Medulla oblongata (tissue), 1 donor: ENCODE measurements around the gene GATAD2B.

Experiments used
- DNase-seq: peaks from one replicate; pipeline ENCODE4 v3.0.0-alpha.2; 2015; ENCODE audit errors: extremely low spot score

The GATAD2B gene

DNA sequence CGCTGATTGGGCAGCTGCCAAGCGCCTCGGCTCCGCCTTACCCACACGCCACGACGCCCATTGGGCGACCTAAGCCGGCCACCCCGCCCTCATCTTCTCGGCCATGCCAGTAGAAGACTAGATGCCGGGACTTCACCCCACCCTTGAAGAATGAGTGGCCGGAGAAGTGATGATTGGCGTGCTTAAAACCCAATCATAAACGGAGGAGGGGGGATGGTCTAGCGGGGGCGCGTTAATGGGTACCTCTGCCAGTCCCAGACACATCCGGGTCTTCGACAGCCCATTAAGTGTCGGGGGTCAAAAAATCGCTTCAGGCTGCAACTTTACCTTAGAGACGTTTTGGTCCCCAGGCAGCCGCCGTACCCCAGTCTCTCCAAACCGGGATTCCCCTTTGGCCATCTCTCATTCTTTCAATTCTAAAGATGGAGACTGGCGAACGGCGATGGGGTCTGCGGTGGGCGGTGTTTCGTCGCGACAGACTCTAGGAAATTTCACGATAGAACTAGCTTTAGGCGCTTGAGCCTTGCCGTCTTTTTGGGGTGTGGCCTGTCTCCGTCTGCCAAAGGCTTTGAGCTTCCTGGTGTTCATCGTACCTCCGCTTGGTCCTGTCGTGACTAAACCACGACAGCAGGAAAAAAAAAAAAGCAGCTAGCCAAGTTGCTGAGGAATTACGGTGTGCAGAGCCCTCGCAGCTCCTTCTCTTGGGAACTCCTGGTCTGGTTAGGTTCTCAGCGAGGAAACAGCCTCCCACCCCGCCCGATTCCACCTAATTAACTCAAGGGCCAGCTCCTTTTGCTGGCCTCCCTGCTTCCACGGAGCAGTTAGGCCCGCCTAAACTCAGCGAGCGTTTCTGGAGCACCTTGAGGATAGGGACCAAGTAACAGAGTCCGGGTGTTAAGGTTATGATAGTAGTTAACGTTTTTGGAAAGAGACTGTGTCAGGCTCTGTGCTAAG lies at the start of gene GATAD2B:
GATAD2B (minus strand) TSS at position 1 of the 954 bp plus-strand sequence. CDS start 94,625 bp downstream, outside the sequence.
- peak; percentile 100 for DNase-seq

DNA sequence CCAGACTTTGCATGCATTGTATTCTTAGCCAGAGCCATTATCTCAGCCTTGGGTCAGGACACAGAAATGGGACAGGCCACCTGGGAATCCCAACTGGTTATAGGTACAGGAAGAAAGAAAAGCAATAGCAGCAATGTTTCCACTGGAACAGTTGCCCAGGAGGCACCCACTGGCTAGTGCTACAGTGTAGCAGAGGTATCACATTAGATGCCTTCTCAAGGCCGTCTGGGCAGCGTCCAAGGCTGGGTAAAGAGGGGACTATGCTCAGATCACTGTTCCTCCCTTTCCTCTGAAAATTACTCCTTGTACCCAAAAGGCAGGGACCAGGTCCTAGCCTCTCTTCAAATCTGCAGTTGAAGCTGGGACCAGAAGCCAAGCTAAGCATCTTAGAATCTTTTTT lies 47.6 kb upstream of the GATAD2B start:
- no peak for DNase-seq

DNA sequence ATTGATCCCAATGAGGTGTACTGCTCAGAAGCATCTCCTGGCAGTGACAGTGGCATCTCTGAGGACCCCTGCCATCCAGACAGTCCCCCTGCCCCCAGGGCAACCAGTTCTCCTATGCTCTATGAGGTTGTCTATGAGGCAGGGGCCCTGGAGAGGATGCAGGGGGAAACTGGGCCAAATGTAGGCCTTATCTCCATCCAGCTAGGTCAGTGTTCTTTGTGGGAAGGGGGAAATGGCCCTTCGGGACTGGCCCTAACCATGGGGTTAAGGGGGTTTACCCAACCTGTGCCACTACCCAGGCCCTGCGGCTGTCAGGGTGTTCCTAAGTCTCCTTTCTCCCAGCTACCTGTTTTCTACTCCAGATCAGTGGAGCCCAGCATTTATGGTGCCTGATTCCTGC lies 46.2 kb upstream of the GATAD2B start:
- no peak for DNase-seq

DNA sequence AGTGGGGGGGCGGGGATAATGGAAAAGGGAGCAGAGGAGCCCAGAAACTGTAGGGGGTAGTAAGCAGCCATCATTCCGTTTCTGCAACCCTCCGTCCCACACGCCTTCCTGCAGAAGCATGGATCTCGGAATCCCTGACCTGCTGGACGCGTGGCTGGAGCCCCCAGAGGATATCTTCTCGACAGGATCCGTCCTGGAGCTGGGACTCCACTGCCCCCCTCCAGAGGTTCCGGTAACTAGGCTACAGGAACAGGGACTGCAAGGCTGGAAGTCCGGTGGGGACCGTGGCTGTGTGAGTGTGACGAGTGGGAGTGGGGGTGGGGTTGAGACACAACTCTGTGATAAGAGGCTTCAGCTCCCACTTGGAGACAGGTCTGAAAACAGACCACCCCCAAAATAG lies 45.6 kb upstream of the GATAD2B start:
- DNase-seq, result no peak

DNA sequence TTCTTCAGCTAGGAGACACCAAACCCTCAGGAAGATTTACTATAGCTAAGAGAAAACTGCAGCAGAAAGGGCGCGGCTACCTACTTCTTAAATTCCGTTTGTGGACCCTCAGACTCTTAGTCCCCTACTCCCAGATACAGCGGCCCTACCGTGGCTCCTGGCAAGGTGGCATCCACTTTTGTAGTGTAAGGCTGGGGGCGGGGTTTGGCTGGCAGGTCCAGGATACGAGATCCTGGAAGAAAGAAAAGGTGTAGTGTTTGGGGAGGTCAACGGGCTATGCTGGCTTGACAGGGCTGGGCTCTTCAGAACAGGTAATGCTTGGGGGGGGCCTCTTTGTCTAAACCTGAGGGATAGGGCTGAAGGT lies 45.2 kb upstream of the GATAD2B start:
- no peak for DNase-seq

DNA sequence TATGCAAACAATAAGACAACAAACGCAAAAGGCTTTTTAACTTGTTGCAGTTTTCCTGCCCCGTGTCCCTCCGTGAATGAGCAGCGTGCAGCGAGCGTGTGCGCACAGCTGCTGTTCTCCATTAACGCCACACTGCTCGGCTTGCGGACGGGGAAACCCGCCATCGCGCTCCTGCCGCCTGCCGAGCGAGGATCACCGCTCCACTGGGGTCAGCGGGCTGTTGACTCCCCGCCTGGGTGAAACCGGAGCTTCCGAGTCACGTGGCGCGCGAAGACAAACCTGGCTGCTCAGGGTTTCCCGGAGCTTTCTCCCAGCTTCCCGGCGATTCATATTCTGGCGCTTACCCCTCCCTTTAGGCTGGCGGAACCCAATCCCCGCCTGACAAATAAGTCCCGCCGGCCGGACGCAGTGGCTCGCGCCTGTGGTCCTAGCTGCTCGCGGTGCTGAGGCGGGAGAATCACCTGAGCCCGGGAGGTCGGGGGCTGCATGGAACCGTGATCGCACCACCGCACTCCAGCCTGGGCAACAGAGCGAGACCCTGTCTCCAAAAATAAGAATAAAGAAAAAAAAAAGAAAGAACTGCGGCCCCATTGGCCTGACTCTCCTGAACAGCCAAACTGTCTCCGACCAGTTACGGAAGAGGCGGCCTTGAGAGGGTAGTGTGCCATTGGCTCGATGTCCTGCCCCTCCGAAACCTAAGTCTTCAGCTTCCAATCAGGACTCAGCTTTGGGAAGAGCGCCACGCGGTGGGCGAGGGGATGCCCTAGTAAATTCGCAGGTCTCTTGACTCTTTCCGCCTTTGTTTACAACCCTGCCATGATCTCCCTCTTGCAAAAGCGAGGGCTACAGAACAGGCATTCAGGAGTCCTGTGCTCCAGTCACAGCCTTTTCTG lies 44.6 kb upstream of the GATAD2B start, which contains the start of gene CREB3L4:
CREB3L4 (plus strand) TSS at position 796 of the 893 bp plus-strand sequence. CDS start 624 bp downstream, outside the sequence.
- peak; percentile 99 for DNase-seq

DNA sequence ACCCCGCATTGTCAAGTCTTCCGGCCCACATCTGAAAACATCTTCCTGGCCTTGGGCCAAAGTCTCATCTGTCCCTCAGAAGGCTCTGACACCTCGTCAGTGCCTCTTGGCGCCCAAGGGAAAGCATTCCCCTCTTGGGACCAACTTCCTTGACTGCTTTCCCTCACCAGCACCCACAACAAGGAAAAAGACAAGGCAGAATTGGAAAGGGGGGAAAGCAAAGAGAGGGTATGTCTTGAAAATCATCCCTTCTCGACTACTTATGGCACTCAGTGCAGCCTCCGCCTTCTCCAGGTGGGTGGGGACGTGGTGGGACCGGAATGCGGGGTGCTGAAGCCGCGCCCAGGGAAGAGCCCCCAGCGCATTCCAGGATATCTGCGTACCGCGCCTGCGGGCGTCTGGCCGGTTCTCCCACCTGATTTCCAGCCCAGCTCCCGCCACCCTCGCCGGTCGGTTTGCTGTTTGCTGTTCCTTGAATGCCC lies 41.1 kb upstream of the GATAD2B start:
- no peak for DNase-seq

DNA sequence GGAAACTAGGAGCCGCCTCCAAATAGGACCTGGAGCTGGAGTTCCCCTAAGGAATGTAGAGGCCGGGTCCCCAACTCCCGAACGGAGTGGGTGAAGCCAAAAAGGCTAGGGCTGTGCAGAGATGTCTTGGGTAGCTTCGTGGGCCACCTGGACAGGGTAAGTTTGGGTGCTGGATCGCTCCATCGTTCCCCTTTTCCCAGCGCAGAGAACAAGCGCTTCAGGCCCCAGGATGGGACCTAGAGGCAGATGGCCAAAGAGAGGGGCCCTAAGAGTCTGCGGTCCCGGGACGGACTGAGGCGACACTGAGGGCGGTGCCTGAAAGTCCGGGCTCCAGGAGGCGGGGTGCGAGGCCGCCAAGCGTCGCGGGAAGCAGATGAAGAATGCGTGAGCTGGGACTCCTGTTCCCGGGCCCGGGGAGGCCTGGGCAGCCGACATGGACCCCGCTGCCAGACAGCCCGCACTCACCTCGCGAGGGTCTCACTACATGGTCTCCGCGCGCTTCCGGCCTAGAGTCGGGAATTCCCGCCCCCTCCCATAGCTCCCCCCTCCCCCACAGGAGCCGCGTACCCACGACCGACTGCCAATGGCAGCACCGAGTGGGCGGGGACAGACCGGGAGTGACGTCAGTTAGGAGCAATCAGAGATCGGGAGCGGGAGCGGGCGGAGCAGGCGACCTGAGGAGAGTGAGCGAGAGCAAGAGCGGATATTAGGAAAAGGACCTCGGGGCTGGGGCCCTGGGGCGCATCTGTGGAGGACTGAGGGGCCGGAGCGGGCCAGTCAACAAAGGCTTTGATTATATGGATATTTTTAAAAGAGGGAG lies 40.5 kb upstream of the GATAD2B start, which contains the start of gene SLC39A1:
SLC39A1 (minus strand) TSS at position 508 of the 820 bp plus-strand sequence. CDS start 822 bp downstream, outside the sequence.
- peak; percentile 99 for DNase-seq

DNA sequence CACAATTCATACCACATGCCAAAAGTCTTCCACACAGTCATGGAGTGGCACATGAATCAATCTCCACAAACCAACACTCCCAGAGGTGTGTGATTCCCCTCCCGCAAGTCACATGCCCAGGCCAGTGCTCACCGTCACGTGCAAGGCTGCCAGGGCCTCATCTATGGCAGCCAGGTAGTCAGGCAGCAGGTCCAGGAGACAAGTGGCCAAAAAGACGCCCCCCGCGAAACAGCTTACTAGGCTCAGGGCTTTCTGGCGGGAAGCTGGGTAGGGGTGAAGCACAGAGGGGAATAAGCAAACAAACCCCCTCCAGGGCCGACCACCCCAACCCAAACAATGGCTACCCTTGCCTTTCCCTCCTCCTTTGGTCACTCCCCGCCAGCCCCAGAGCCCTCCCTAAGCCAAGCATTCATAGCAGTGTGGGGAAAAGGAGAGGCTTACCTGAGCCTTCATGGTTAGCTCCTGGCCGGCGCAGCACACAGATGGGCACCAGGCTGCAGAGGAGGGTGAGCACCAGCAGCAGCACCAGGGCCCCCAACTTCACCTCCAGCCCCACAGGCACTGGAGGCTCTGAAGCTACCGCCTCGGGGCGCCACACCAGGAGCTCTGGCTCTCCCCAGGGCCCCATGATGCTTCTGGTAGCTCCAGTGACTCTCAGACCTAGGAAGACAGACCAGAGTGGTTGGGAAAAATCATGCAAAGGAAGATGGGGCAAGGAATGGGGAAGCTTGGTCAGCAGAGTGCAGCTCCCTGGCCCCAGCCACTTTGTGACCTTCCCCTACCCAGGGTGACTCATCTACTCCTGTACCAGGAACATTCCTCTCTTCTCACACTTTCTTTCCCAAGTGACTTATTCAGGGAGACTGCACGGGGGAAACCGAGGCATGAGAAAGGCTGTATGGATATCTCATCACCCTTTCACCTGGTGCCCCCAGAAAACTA lies 39.6 kb upstream of the GATAD2B start:
- DNase-seq, result no peak

DNA sequence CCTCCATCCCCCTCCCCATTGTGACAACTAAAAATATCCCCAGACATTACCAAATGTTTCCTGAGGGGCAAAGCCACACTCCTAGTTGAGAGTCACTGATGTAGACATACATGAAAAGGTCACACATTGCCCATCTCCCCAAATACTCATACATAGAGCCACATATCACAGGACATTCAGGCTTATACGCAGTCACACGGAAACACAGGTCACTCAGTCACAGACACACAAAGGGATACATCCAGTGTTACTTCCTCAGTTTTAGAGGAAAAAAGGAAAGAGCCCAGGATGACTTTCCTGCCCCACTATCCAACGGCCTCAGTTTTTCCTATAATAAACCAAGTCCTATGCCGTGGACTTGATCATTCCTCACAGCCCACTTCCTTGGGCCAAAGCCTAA lies 38.6 kb upstream of the GATAD2B start:
- no peak for DNase-seq

DNA sequence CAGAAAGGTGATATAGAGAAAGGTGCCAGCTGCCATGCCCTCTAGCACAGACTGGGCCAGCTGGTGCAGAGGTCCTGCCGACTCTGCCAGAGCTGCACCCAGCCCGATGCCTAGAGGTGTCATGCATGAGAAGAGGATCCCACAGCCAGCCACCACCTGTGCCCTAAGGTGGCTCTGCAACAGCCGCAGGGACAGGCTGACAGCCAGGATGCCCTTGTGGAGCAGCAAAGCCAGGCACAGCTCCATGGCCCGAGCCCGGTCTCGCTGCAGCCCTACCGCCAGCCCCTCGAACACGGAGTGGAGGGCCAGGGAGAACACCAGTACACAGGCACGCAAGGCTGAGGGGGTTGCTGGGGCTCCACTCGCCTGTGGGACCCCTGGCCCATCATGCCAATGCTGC lies 37.4 kb upstream of the GATAD2B start:
- DNase-seq, result no peak

DNA sequence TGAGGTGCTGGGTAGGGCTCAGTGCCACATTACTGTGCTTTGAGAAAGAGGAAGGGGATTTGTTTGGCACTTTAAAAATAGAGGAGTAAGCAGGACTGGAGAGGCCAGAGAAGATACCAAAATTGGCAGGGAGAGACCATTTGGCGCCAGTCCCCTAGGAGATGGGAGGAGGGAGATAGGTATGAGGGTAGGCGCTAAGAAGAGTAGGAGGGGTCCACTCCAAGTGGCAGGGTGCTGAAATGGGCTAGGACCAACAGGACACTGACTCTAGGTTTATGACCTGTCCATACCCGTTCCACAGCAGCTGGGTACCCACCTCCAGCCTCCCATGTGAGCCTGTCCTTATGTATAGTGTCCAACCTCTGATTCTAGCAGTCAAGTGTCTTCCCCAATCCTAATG lies 36.7 kb upstream of the GATAD2B start:
- no peak for DNase-seq

DNA sequence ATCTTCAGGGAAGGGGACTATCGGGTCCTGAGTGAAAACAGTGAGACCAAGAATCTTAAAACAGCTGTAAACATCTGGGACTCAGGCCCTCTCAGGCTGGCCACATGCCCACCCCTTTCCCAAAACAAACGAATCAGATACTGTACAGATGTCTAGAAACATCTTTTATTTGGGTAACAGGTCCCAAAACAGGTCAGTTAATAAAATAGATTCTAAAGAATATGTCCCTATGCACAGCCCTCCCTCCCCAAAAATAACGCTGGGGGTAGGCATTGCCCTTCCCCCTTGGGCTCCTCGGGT lies 36.1 kb upstream of the GATAD2B start:
- DNase-seq, result no peak

DNA sequence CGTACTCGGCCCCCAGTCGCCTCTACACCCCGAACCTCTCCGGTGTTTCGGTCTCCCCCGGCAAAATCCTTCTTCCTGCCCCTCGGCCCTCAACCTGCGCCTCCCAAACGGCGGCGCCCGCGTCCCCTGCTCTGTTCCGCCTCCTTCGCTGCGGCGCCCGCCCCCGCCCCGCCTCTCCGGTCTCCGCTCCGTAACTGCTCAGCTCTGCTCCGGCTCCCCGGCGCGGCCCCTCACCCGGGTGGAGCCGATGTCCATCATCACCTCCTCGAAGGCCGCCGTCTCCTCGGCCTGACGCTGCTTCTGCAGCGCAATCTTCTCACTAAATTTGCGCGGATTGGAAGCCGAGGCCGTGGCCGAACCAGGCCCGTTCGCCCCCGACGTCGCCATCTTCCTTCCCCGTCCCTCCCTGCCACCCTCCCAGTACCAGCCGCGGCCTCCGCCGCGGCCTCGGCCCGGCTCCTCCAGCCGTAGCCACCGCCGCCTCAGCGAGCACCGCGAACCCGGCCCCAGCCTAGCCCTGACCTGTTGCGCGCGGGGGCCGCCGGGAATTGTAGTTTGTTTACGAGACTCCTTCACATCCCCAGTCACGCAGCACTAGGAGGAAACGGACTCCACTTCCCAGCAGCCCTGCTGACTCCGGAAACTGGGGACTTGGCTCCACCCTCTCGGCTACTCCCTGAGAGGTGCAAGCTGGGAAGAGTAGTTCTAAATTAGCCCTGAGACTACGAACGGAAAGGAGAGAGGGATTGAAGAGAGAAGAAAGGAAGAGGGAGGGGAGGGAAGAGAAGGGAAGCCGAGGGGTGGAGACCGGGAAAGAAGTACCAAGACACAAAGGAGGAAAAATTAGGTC lies 35.6 kb upstream of the GATAD2B start, which contains the start of gene CRTC2:
CRTC2 (minus strand) TSS at position 502 of the 850 bp plus-strand sequence; CDS start at position 387, 115 bp downstream.
- peak; percentile 99 for DNase-seq

DNA sequence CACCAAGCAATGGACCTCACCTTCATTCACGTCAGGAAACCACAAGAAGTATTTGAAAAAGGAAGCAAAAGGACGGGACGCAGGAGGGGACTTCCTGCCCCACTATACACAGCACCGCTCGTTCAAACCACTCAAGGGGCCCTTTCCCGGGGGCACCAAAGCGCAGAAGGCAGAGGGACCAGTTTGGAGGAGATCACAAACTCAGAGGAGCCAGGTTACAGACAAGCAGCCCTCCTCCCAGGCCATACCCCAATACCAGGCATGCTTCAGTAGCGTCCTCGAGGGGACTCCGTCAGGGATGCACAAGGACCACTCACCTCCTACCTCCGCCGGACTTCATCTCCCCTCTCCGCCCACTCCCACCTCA lies 35.0 kb upstream of the GATAD2B start:
- DNase-seq, result no peak

DNA sequence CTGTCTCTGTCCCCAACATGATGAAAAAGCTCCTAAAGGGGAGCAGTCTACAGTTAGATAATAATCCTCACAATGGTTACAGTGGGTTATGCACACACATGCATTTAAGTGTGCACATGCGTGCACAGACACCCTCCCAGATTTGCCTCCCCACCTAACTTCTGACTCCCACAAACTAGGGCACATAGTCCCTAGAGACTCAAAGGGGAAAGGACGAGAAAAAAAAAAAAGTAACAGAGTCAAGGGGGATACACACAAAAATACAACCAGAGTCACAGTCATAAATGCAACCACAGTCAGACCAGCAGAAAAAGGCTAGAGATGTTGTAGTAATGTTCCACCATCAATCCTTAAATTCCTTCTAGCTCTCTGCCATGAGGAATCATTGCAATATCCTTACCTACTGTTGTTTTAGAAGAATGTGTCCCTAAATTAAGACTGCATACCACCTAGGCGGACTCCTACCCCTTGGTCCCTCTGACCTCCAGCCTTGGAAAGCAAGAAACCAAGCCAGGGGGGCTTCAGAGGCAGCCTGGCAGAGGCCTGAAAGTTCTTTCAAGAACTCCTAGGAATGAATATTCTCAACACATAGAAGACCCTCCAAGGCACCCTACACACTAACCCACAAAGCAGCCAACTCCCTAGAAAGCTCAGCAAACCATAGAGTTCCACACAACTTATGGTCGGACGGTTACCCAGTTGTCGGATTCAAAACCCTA lies 34.4 kb upstream of the GATAD2B start:
- no peak for DNase-seq

DNA sequence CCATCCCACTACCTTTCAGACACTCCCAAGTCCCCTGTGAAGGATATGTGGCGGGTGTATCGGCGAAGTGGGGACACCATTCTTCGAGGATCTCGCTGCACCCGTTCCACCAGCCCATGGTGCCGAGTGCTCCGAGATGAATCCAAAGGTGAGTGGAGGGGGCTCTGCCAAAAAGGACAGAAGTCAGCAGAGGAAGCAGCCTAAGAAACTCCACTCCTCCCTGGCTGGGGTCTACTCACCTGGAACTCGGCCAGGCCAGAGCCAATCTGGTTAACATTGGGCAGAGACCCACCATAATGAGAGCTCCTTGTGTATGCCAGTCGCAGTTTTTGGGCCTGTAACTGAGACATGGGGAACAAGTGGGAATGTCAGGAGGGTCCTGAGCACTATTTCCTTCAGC lies 32.1 kb upstream of the GATAD2B start:
- no peak for DNase-seq

DNA sequence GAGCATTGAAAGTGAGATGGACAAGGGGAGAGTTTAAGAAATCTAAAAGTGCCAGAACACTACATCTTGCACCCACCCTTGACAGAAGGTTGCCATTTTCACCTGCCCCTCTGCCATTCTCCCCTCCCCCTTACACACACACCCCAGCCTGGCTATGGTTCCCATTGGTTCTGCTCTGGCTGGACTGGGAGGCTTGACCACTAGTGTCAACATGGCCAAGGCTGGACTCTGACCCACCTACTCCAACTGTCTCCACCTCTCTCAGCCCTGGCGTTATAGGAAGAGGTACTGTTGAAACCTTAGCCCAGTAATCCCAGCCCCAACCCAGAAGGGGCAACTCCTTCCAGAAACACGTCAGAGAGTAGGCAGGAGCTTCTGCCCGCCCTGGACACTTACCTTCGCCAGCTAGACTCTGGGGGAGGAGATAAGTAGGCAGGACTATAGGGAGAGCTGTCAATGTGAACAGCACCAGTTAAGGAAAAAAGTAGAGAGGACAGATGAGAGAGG lies 31.1 kb upstream of the GATAD2B start:
- no peak for DNase-seq
